HG03439 (cell line): Measurements from ENCODE around the gene KIRREL3.

Experiments
- ATAC-seq: cut with Tn5 transposase; IDR thresholded peaks from one replicate; pipeline ENCODE4 v1.9.1; 2021; ENCODE audit warnings: mild to moderate bottlenecking, moderate library complexity; ENCODE audit not compliant: unreplicated experiment

The KIRREL3 gene

GRCh38 chr11:127000291-127000968 lies at the start of gene KIRREL3:
TSS of gene KIRREL3 (minus strand) at chr11:127000770.
- no peak for ATAC-seq

- no peak for ATAC-seq
Observed at GRCh38 chr11:127050186-127050585, 49.6 kb upstream of the KIRREL3 start.

DNA sequence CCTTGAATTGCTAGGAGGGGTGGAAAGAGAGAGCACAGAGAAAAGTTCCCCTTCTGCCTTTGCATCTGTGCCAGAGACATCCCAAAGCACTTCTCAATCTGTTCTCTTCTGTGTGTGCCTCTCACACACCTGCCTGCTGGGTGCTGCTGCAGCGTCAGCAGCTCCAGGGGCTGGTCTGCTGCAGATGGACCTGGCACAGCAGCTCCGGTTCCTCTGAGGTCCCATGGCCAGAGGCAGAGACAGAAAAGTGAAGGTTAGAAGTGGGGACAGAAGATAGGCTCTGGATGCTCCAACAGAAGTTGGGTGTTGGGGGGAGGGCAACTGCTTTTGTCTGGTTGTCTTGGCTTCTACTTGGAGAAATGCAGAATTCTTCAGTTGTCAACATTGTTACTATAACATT lies 48.9 kb upstream of the KIRREL3 start:
- ATAC-seq, result no peak

- no peak for ATAC-seq
Observed at GRCh38 chr11:127044535-127044934, 44.0 kb upstream of the KIRREL3 start.

DNA sequence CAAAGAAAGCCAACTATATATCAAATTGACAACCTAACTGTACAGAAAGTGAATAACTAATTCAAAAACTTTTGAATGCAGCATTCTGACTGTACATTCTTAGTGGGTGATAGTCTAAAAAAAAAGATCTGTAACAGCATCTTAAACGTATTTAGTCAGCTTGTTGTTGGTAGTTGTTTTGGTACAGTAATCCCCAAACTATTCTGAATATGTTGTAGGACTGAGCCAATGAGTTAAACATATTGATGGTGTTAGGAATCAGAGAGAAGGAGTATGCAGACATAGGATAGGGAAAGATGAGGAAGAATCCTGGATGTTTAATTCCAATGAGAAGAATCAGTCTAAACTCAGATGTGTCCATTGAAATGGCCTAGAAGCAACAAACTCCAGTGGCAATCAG lies 41.9 kb upstream of the KIRREL3 start:
- ATAC-seq, result no peak

GRCh38 chr11:127039591-127039990 lies 39.0 kb upstream of the KIRREL3 start:
- no peak for ATAC-seq

GRCh38 chr11:127037596-127037995 lies 37.0 kb upstream of the KIRREL3 start:
- ATAC-seq, result no peak

GRCh38 chr11:127037001-127037400 lies 36.4 kb upstream of the KIRREL3 start:
- no peak for ATAC-seq

DNA sequence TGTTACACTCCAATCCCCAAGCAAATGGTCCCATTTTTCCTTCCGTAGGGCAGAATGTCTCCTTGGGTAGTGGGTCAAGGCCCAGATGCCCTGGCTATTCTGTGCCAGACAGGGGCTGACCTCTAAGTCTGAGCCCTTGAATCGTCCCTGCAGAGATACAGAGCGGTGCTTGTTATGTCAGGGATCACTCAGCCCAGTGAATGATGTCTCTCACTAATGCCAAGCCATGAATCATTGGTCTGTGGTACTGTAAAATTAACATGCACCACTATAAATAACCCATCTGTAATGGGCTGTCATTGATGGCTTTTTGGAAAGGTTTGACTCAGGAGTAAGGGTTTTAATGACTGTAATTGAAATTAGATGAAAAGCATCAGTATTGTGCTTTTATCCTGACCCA lies 35.3 kb upstream of the KIRREL3 start:
- ATAC-seq, result no peak

GRCh38 chr11:127034973-127035372 lies 34.4 kb upstream of the KIRREL3 start:
- no peak for ATAC-seq

GRCh38 chr11:127028648-127029047 lies 28.1 kb upstream of the KIRREL3 start:
- no peak for ATAC-seq

- ATAC-seq, result no peak
Observed at GRCh38 chr11:127027789-127028188, 27.2 kb upstream of the KIRREL3 start.

GRCh38 chr11:127027000-127027399 lies 26.4 kb upstream of the KIRREL3 start:
- no peak for ATAC-seq

- ATAC-seq, result no peak
Observed at GRCh38 chr11:127023991-127024390, 23.4 kb upstream of the KIRREL3 start.

- ATAC-seq, result no peak
Observed at GRCh38 chr11:127018683-127019279, 18.2 kb upstream of the KIRREL3 start.

GRCh38 chr11:127017482-127017881 lies 16.9 kb upstream of the KIRREL3 start:
- no peak for ATAC-seq

- ATAC-seq, result no peak
Observed at GRCh38 chr11:127013550-127013949, 13.0 kb upstream of the KIRREL3 start.

DNA sequence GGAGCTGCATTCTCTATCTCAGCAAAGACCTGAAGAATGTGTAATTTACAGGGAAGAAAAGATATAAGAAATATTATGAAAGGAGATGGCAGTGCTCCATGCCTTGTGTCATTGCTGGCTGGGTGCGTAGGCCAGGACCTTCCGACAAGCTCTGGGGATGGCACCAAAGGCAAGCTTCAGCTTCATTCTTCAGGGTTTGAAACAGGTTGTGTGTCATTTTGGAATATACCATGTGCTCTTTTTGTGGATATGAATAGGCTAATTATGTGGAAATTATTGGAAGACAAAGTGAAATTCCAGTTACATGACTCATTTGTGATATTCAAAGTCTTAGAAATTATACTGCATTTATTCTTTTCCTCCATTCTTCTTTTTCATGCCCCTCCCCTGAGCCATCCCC lies 5.7 kb upstream of the KIRREL3 start:
- no peak for ATAC-seq

DNA sequence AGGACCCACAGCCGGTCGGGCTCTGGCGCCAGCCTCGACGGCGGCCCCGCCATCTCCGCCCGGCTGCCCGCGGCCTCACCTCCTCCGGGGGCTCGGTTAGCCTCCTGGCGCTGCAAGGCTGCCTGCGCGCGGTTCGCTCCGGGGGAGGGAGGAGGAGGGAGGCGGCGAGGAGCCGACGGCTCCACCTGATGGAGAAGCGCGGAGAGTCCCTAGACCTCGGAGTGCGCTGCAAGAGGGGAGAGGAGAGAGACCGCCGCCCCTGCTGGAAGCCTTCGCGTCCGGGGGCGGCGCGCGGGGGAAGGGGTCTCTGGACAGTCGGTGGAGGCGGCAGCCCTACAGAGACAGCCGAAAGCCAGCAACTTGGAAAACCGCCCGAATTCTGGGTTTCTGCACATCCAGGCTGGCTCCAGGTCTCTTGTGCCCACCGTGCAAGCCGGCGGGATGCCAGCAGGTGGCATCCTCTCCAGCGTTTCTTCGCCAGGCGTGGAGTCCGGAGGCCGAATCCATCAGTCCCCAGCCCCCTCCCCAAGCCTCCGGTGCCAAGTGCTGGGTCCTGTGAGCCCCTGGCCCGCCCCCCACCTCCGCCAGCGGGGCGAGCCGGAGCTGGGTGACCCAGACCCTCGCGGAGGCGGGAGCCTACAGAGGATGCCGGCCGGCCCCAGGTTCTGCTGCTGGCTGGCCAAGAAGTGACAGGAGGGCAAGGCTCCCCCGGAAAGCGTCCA lies 2.9 kb upstream of the KIRREL3 start:
- no peak for ATAC-seq

DNA sequence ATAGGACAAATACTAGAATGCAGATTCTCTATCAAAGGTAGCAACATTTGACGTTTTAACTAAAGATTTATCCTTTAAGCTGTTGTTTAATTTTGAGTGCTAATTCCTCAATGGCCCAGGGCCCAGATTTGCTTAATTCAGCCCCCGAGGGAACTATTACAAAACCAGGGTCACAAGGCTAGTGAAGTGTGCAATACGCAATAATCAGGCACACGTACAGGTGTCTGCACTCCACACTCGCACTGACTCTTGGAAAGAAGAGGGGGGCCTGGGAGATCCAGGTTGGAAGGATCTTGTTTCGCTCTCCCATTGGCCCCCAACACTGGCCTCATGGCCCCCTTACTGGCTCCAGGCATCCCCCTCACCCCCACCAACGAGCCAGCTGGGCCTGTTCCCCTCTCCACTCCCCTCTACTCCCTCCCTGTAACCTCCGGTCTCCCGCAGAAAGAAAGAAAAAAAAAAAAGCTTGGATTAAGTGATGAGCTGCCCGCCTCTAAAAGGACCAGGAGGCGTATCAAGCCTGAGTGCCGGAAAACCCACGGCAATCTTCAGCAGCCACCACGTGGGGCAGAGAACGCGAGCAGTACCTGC lies 2.2 kb upstream of the KIRREL3 start:
- no peak for ATAC-seq

GRCh38 chr11:127000981-127001380 lies 411 bp upstream of the KIRREL3 start:
- no peak for ATAC-seq

DNA sequence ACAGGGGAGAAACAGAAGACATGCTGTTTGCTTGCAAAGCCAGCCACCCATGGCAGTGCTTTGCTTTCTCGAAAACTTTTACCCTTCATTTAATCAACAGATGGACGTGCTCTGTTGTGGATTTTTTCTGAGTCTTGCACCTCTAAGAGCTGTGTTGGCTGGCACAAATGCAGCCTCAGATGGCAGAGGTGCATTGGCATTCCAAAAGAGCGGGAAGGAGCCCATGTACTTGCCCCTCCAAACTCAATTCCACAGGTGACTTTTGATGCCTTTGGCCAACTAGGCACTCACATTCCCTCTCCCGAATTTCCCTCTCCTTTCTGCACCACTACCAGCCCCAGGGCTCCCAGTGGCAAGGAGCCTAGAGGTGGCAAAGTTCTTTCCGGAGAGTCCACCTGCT lies 1.2 kb downstream of the KIRREL3 start:
- no peak for ATAC-seq
